Loucy (cell line): ENCODE results near the gene HSD17B12.

Experiments used
- H2AFZ ChIP-seq: fragments of 200-600 bp; sonication (generic); 2 replicates; pipeline ENCODE4 v1.6.0; 2016; ENCODE audit warnings: antibody characterized with exemption, mild to moderate bottlenecking, low read length, moderate library complexity
- H3F3A ChIP-seq: fragments of 200-600 bp; 2 replicates; pipeline ENCODE4 v1.6.0; 2016; ENCODE audit warnings: antibody characterized with exemption, low read depth, mild to moderate bottlenecking
- H3K27me3 ChIP-seq: fragments of 200-600 bp; sonication (generic); 2 replicates; pipeline ENCODE4 v1.6.1; 2014; ENCODE audit warnings: low read length, mild to moderate bottlenecking; ENCODE audit not compliant: insufficient read depth, poor library complexity, severe bottlenecking
- H3K36me3 ChIP-seq: fragments of 200-600 bp; sonication (generic); 2 replicates; pipeline ENCODE4 v1.6.1; 2016; ENCODE audit warnings: low read length; ENCODE audit not compliant: insufficient read depth
- H3K4me1 ChIP-seq: fragments of 200-600 bp; sonication (generic); 2 replicates; pipeline ENCODE4 v1.5.1; 2014; ENCODE audit warnings: low read length, mild to moderate bottlenecking; ENCODE audit not compliant: insufficient read depth, poor library complexity, severe bottlenecking
- H3K4me2 ChIP-seq: fragments of 200-600 bp; sonication (generic); 2 replicates; pipeline ENCODE4 v1.6.0; 2014; ENCODE audit warnings: antibody characterized with exemption, low read length, low read depth, mild to moderate bottlenecking; ENCODE audit not compliant: poor library complexity, severe bottlenecking
- H3K4me3 ChIP-seq: fragments of 200-600 bp; sonication (generic); 2 replicates; pipeline ENCODE4 v1.5.1; 2014; ENCODE audit warnings: low read length, mild to moderate bottlenecking, mixed read lengths; ENCODE audit not compliant: poor library complexity, severe bottlenecking
- H3K79me2 ChIP-seq: fragments of 200-600 bp; sonication (generic); 2 replicates; pipeline ENCODE4 v1.6.1; 2014; ENCODE audit warnings: low read length; ENCODE audit not compliant: insufficient read depth
- H3K9ac ChIP-seq: fragments of 200-600 bp; sonication (generic); 2 replicates; pipeline ENCODE4 v1.6.0; 2014; ENCODE audit warnings: mild to moderate bottlenecking, low read depth, low read length, moderate library complexity; ENCODE audit not compliant: poor library complexity, severe bottlenecking
- H3K9me2 ChIP-seq: fragments of 200-600 bp; sonication (generic); replicated peaks from 2 replicates; pipeline ENCODE4 v1.6.1; 2016; ENCODE audit warnings: low read depth, low read length, mixed read lengths
- H3K9me3 ChIP-seq: fragments of 200-600 bp; sonication (generic); 2 replicates; pipeline ENCODE4 v1.6.1; 2014; ENCODE audit warnings: mild to moderate bottlenecking, antibody characterized with exemption, low read length, low read depth; ENCODE audit not compliant: insufficient read depth
- H4K20me1 ChIP-seq: fragments of 200-600 bp; sonication (generic); 2 replicates; pipeline ENCODE4 v1.6.0; 2014; ENCODE audit warnings: antibody characterized with exemption, low read length, mild to moderate bottlenecking; ENCODE audit not compliant: insufficient read depth, poor library complexity, severe bottlenecking
- CTCF ChIP-seq: fragments of 200-600 bp; sonication (generic); conservative IDR thresholded peaks from 2 replicates; pipeline ENCODE4 v1.5.1; 2014; ENCODE audit warnings: mild to moderate bottlenecking, antibody characterized with exemption, low read length
- EZH2phosphoT487 ChIP-seq: fragments of 200-600 bp; IDR thresholded peaks from 2 replicates; pipeline ENCODE4 v1.6.1; 2018; ENCODE audit warnings: antibody characterized with exemption, mild to moderate bottlenecking, moderate library complexity, borderline replicate concordance

HSD17B12 gene

GRCh38 chr11:43785318-43785717 lies 104.8 kb downstream of the HSD17B12 start:
- Histone ChIP-seq H4K20me1 (no peaks in the 10 kb centered on the region), H3F3A (no peaks in the 10 kb centered on the region), H3K9ac (no peak overlapping the region), H3K9me2 (no peaks in the 10 kb centered on the region), H2AFZ (no peak overlapping the region), H3K4me3 (no peak overlapping the region), H3K27me3 (no peaks in the 10 kb centered on the region), H3K4me2 (no peak overlapping the region), H3K79me2 (no peaks in the 10 kb centered on the region), H3K9me3 (peaks cover 10% of the 10 kb centered on the region; the same call in 1 of the 2 replicates), H3K36me3 (no peaks in the 10 kb centered on the region), H3K4me1 (peaks cover 14% of the 10 kb centered on the region)
- no peak for TF ChIP-seq EZH2phosphoT487
- TF ChIP-seq CTCF: no peak

- H3F3A ChIP-seq: no peaks in the 10 kb centered on the region
- peaks cover 14% of the 10 kb centered on the region for H3K4me1 ChIP-seq
- peaks cover 10% of the 10 kb centered on the region; the same call in 1 of the 2 replicates for H3K9me3 ChIP-seq
- H3K9ac ChIP-seq: no peak overlapping the region
- H3K36me3 ChIP-seq: no peaks in the 10 kb centered on the region
- no peaks in the 10 kb centered on the region for H4K20me1 ChIP-seq
- TF ChIP-seq EZH2phosphoT487 (no peak), CTCF (no peak)
- no peaks in the 10 kb centered on the region for H3K79me2 ChIP-seq
- no peaks in the 10 kb centered on the region for H3K9me2 ChIP-seq
- no peak overlapping the region for H2AFZ ChIP-seq
- no peaks in the 10 kb centered on the region for H3K27me3 ChIP-seq
- H3K4me2 ChIP-seq: no peak overlapping the region
- no peak overlapping the region for H3K4me3 ChIP-seq
These were observed 105.5 kb downstream of the HSD17B12 start for GRCh38 chr11:43786016-43786415.

GRCh38 chr11:43787824-43788223 lies 107.3 kb downstream of the HSD17B12 start:
- no peaks in the 10 kb centered on the region for H3F3A ChIP-seq
- H3K79me2 ChIP-seq: no peaks in the 10 kb centered on the region
- peak overlapping the region; percentile 49 for H3K4me2 ChIP-seq
- no peak overlapping the region for H2AFZ ChIP-seq
- peaks cover 14% of the 10 kb centered on the region for H3K4me1 ChIP-seq
- no peaks in the 10 kb centered on the region for H4K20me1 ChIP-seq
- no peaks in the 10 kb centered on the region for H3K9me2 ChIP-seq
- TF ChIP-seq EZH2phosphoT487 (no peak), CTCF (no peak)
- H3K9me3 ChIP-seq: peaks cover 10% of the 10 kb centered on the region; the same call in 1 of the 2 replicates
- H3K27me3 ChIP-seq: no peaks in the 10 kb centered on the region
- H3K36me3 ChIP-seq: no peaks in the 10 kb centered on the region
- peak overlapping the region; percentile 29 for H3K4me3 ChIP-seq
- H3K9ac ChIP-seq: peak overlapping the region; percentile 41
